ENCODE results near the gene SCO2. TPM values are rescaled to one million over a fixed set of nuclear protein-coding genes. Genes with fewer than 3 reads are reported as not detected.

The SCO2 gene
- polyA plus RNA-seq, 3 donors: 2.2 to 8.8 (median 2.3) TPM

- WGBS, 3 donors: 9 to 36% (median 27%) methylated on average over 21 of the region's 21 CpGs
- H3K27ac ChIP-seq (ENCODE audit: low read depth, low read length): no peak overlapping the region
Measured at GRCh38 chr22:50506611-50507420, 18.6 kb downstream of the SCO2 start.

- WGBS, 3 donors: 53 to 92% (median 90%) methylated on average over 38 to 41 of the region's 41 CpGs
- no peak overlapping the region for H3K27ac ChIP-seq (ENCODE audit: low read depth, low read length)
Measured at GRCh38 chr22:50505776-50506610, 19.4 kb downstream of the SCO2 start.

- no peak overlapping the region for H3K27ac ChIP-seq (ENCODE audit: low read depth, low read length)
- WGBS, 3 donors: 51 to 95% (median 90%) methylated on average over 14 of the region's 14 CpGs
Measured at GRCh38 chr22:50505276-50505775, 20.1 kb downstream of the SCO2 start.

GRCh38 chr22:50504369-50505211, 20.8 kb downstream of the SCO2 start:
- no peak overlapping the region for H3K27ac ChIP-seq (ENCODE audit: low read depth, low read length)
- WGBS, 3 donors: 63 to 97% (median 95%) methylated on average over 34 to 44 of the region's 44 CpGs

GRCh38 chr22:50503475-50504145, 21.8 kb downstream of the SCO2 start:
- 86 to 91% (median 90%) methylated on average over 17 to 24 of the region's 26 CpGs for WGBS, 3 donors
- H3K27ac ChIP-seq (ENCODE audit: low read depth, low read length): no peak overlapping the region

GRCh38 chr22:50502628-50503474, 22.5 kb downstream of the SCO2 start:
- H3K27ac ChIP-seq (ENCODE audit: low read depth, low read length): no peak overlapping the region
- WGBS, 3 donors: 84 to 87% (median 86%) methylated on average over 22 to 24 of the region's 24 CpGs

- WGBS, 3 donors: 85 to 92% (median 87%) methylated on average over 6 of the region's 6 CpGs
- no peak overlapping the region for H3K27ac ChIP-seq (ENCODE audit: low read depth, low read length)
Measured at GRCh38 chr22:50502096-50502495, 23.3 kb downstream of the SCO2 start.

- H3K27ac ChIP-seq (ENCODE audit: low read depth, low read length): no peak overlapping the region
- 82 to 95% (median 91%) methylated on average over 12 of the region's 12 CpGs for WGBS, 3 donors
Measured at GRCh38 chr22:50500452-50500851, 24.9 kb downstream of the SCO2 start.

- no peak overlapping the region for H3K27ac ChIP-seq (ENCODE audit: low read depth, low read length)
- 4 to 21% (median 5%) methylated on average over 13 of the region's 13 CpGs for WGBS, 3 donors
Measured at GRCh38 chr22:50498322-50498890, 27.0 kb downstream of the SCO2 start.

- H3K27ac ChIP-seq (ENCODE audit: low read depth, low read length): no peak overlapping the region
- WGBS, 3 donors: 72 to 88% (median 80%) methylated on average over 6 of the region's 6 CpGs
Measured at GRCh38 chr22:50497093-50497492, 28.3 kb downstream of the SCO2 start.

GRCh38 chr22:50490531-50491308, 34.7 kb downstream of the SCO2 start:
- no peak overlapping the region for H3K27ac ChIP-seq (ENCODE audit: low read depth, low read length)
- WGBS, 3 donors: 54 to 76% (median 55%) methylated on average over 27 of the region's 27 CpGs

GRCh38 chr22:50489363-50490243, 35.8 kb downstream of the SCO2 start:
- 77 to 88% (median 86%) methylated on average over 31 of the region's 31 CpGs for WGBS, 3 donors
- no peak overlapping the region for H3K27ac ChIP-seq (ENCODE audit: low read depth, low read length)

GRCh38 chr22:50488886-50489285, 36.5 kb downstream of the SCO2 start:
- 80 to 89% (median 81%) methylated on average over 18 to 19 of the region's 19 CpGs for WGBS, 3 donors
- H3K27ac ChIP-seq (ENCODE audit: low read depth, low read length): no peak overlapping the region

- WGBS, 3 donors: 75 to 82% (median 80%) methylated on average over 15 to 17 of the region's 18 CpGs
- no peak overlapping the region for H3K27ac ChIP-seq (ENCODE audit: low read depth, low read length)
Measured at GRCh38 chr22:50488006-50488677, 37.3 kb downstream of the SCO2 start.

All from adipose tissue (tissue), 3 donors.